Thyroid gland (tissue), 4 donors: ENCODE data around the gene CRYL1. TPM values are rescaled to one million over a fixed set of nuclear protein-coding genes. Genes with fewer than 3 reads are reported as not detected.
"Not testable (repeated sequence)": the region's sequence is repeated elsewhere in the genome, so short reads cannot be mapped to it uniquely, and the experiment has no call there.

Experiments used
- DNase-seq, 2 donors: peaks; one replicate each; pipeline ENCODE4 v3.0.0-alpha.2; 2019
- H3K27ac ChIP-seq, 3 donors: fragments of 200-600 bp; sonication (generic); 1 replicate in 2 of 3; 2 replicates in 1 of 3; pipeline ENCODE4 v1.5.1; 2016 to 2019; ENCODE audit warnings: mild to moderate bottlenecking in 1 of 3, moderate library complexity in 1 of 3
- H3K27me3 ChIP-seq: fragments of 200-600 bp; sonication (generic); one replicate; pipeline ENCODE4 v1.5.1; 2019
- H3K36me3 ChIP-seq, 2 donors: fragments of 200-600 bp; sonication (generic); one replicate each; pipeline ENCODE4 v1.5.1; 2016 to 2019
- H3K4me1 ChIP-seq, 2 donors: fragments of 200-600 bp; sonication (generic); one replicate each; pipeline ENCODE4 v1.5.1; 2017 to 2019
- H3K4me3 ChIP-seq, 3 donors: fragments of 200-600 bp; sonication (generic); replicated peaks in 1 of 3; 1 replicate in 2 of 3; 2 replicates in 1 of 3; pipeline ENCODE4 v1.5.1; 2016; ENCODE audit warnings: mild to moderate bottlenecking in 1 of 3
- H3K9me3 ChIP-seq: fragments of 200-600 bp; sonication (generic); one replicate; pipeline ENCODE4 v1.5.1; 2017
- CTCF ChIP-seq, 6 experiments: fragments of 200-600 bp in 3 of 6; fragments of 450-650 bp in 3 of 6; sonication (generic) in 3 of 6; IDR thresholded peaks; one replicate each; pipeline ENCODE4 v1.5.1; 2016 to 2019; ENCODE audit warnings: antibody characterized with exemption in 6 of 6, mild to moderate bottlenecking in 2 of 6, inconsistent platforms in 1 of 6, moderate library complexity in 1 of 6
- POLR2A ChIP-seq, 2 donors: fragments of 450-650 bp; IDR thresholded peaks; one replicate each; pipeline ENCODE4 v1.6.1; 2017; ENCODE audit warnings: antibody characterized with exemption in 2 of 2, mild to moderate bottlenecking in 2 of 2, moderate library complexity in 1 of 2
- WGBS, 2 donors: methylation state at CpG; one replicate each; pipeline ENCODE4 v1.1.5; 2017; 5-methylcytosine and 5-hydroxymethylcytosine counted together
- intact Hi-C: fragments of 100-400 bp; cut with DNase I; formaldehyde crosslinking; loops from one replicate; pipeline ENCODE4 v1.15.1; 2023
- total RNA-seq, 4 donors: library from RNA; depleted of rRNA; stranded (reverse); fragments of >200 nt; gene quantifications; one replicate each; pipeline ENCODE4 v1.2.3, GENCODE V29; 2016

CRYL1 gene
- total RNA-seq, 4 donors from 2014 or later = 33.1 to 53.8 (median 46.7) TPM

GRCh38 chr13:20436505-20436904, 89.2 kb downstream of the CRYL1 start:
- TF ChIP-seq POLR2A (IDR thresholded peaks at IDR 0.05) (no peak), CTCF (IDR thresholded peaks at IDR 0.05) (no peak)
- 94 to 100% methylated on average over 4 to 10 of the region's 10 CpGs for WGBS, 2 donors

GRCh38 chr13:20435616-20436368, 89.9 kb downstream of the CRYL1 start:
- DNase-seq = no peak
- no peak for TF ChIP-seq POLR2A (IDR thresholded peaks at IDR 0.05)
- TF ChIP-seq CTCF (IDR thresholded peaks at IDR 0.05) = no peak
- WGBS, 2 donors = 68 to 69% methylated on average over 33 to 37 of the region's 57 CpGs
- H3K27me3 ChIP-seq = no peaks in the 10 kb centered on the region
- no peaks in the 10 kb centered on the region for H3K36me3 ChIP-seq
- intact Hi-C loops = no loop called here
- H3K27ac ChIP-seq = no peak overlapping the region
- H3K4me1 ChIP-seq = no peaks in the 10 kb centered on the region
- no peaks in the 10 kb centered on the region for H3K9me3 ChIP-seq
- H3K4me3 ChIP-seq = no peak overlapping the region

More at GRCh38 chr13:20436505-20436904, 89.2 kb downstream of the CRYL1 start:
- Histone ChIP-seq H3K4me3 (no peak overlapping the region), H3K36me3 (no peaks in the 10 kb centered on the region), H3K4me1 (no peaks in the 10 kb centered on the region), H3K27ac (no peak overlapping the region), H3K27me3 (no peaks in the 10 kb centered on the region), H3K9me3 (no peaks in the 10 kb centered on the region)
- no peak for DNase-seq
- intact Hi-C loops = no loop called here

GRCh38 chr13:20434210-20434609, 91.4 kb downstream of the CRYL1 start:
- H3K27ac ChIP-seq, H3K4me3 ChIP-seq, H3K36me3 ChIP-seq, H3K27me3 ChIP-seq, H3K4me1 ChIP-seq, H3K9me3 ChIP-seq, DNase-seq, intact Hi-C loops: not testable (repeated sequence)
- WGBS, 2 donors = 92 to 93% methylated on average over 9 of the region's 9 CpGs

- no peaks in the 10 kb centered on the region for H3K4me1 ChIP-seq
- H3K27ac ChIP-seq = no peak overlapping the region
- WGBS, 2 donors = 93 to 95% methylated on average over 15 of the region's 15 CpGs
- DNase-seq = no peak
- no peaks in the 10 kb centered on the region for H3K9me3 ChIP-seq
- no peak overlapping the region for H3K4me3 ChIP-seq
- H3K27me3 ChIP-seq = no peaks in the 10 kb centered on the region
- TF ChIP-seq POLR2A (IDR thresholded peaks at IDR 0.05) (no peak), CTCF (IDR thresholded peaks at IDR 0.05) (no peak)
- intact Hi-C loops = no loop called here
- no peaks in the 10 kb centered on the region for H3K36me3 ChIP-seq
Measured at GRCh38 chr13:20431687-20432384, 93.8 kb downstream of the CRYL1 start.

- Histone ChIP-seq H3K9me3 (no peaks in the 10 kb centered on the region), H3K4me1 (no peaks in the 10 kb centered on the region), H3K27me3 (no peaks in the 10 kb centered on the region), H3K36me3 (no peaks in the 10 kb centered on the region), H3K27ac (no peak overlapping the region), H3K4me3 (no peak overlapping the region)
- WGBS, 2 donors = 94 to 97% methylated on average over 15 to 16 of the region's 16 CpGs
- DNase-seq = no peak
- intact Hi-C loops = no loop called here
- TF ChIP-seq CTCF (IDR thresholded peaks at IDR 0.05) (no peak), POLR2A (IDR thresholded peaks at IDR 0.05) (no peak)
Measured at GRCh38 chr13:20431080-20431479, 94.6 kb downstream of the CRYL1 start.
